ENCODE measurements around the gene MAP2K3.

The MAP2K3 gene

DNA sequence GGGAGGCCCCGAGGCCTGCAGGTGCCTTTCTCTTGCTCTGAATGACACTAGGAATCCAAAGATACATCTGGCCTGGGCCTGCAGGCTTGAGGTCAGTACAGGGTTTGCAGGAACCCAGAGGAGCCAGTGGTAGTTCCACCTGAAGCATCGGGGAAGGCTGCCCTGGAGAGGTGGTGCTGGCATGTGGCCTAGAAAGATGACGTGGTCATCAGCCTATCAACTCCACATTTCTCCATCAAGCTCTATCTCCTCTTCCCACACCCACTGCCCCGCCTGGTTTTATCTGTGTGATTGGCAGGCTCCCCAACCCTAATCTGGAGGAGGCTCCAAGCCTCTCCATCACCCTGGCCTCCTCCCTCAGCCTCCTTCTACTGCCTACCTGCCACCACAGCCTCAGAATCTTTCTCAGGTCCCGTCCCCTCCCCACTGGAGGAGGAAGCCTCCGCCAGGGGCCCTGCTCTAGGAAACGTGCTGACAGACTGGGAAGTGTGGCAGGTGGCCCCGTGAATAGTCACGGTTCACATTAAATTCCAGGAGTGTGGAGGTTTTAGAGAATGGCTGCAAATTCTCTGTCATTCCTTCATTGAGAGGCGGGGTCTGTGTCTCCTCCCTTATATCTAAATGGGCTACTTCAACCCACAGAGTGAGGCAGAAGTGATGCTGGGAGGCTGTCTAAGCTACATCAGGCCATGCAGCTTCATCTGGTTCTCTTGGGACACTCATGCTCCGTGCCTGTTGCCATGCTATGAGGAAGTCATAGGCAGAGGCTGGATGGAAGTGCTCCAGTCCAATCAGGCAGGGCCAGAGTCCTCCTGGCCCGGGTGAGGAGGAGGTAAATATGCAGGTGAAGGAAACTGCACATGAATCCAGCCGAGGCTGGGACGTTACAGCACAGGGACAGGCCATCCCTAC lies 11.4 kb upstream of the MAP2K3 start:
- TF ChIP-seq TCF4 (CRISPR knock-in tag; IDR thresholded peaks at IDR 0.05; ENCODE audit: borderline replicate concordance) (no peak), ZFP3 (CRISPR knock-in tag; IDR thresholded peaks at IDR 0.05) (no peak), RARB (CRISPR knock-in tag; IDR thresholded peaks at IDR 0.05) (no peak), ZNF70 (CRISPR knock-in tag; IDR thresholded peaks at IDR 0.05) (no peak), OSR1 (CRISPR knock-in tag; IDR thresholded peaks at IDR 0.05) (no peak), ISL1 (CRISPR knock-in tag; IDR thresholded peaks at IDR 0.05) (no peak)
- ATAC-seq: no peak

DNA sequence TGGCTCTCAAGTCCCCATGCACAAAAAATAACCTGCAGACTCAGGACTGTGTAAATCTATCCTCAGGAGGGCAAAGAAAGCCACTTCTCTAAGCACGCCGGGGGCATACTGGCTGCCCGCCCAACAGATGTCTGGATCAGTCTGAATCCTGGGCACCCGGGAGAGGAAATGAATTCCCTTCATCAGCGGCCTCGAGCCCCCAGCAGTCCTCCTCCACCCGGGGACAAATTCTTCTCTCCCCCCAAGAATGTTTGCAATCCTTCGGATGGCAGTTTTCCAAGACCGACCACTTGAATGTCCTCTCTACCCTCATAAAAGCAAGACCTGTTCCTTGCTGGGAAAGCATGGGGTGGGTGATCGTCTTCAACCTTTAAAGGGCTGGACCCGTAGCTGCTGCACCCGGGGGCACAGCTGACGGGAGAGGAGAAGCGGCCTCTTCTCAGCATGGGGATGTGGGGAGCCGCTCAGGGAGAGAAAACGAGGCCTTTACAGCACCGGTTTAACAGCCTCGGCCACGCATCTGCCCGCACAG lies 9.4 kb upstream of the MAP2K3 start:
- ATAC-seq: peak; percentile 41
- no peak for TF ChIP-seq ZC3H10 (CRISPR knock-in tag; IDR thresholded peaks at IDR 0.05)
- TF ChIP-seq, protein P1, sequence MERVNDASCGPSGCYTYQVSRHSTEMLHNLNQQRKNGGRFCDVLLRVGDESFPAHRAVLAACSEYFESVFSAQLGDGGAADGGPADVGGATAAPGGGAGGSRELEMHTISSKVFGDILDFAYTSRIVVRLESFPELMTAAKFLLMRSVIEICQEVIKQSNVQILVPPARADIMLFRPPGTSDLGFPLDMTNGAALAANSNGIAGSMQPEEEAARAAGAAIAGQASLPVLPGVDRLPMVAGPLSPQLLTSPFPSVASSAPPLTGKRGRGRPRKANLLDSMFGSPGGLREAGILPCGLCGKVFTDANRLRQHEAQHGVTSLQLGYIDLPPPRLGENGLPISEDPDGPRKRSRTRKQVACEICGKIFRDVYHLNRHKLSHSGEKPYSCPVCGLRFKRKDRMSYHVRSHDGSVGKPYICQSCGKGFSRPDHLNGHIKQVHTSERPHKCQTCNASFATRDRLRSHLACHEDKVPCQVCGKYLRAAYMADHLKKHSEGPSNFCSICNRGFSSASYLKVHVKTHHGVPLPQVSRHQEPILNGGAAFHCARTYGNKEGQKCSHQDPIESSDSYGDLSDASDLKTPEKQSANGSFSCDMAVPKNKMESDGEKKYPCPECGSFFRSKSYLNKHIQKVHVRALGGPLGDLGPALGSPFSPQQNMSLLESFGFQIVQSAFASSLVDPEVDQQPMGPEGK (CRISPR knock-in tag; IDR thresholded peaks at IDR 0.05; ENCODE audit: borderline replicate concordance): no peak
- no peak for TF ChIP-seq ARNTL (CRISPR knock-in tag; IDR thresholded peaks at IDR 0.05; ENCODE audit: borderline replicate concordance, low read depth)
- TF ChIP-seq RARB (CRISPR knock-in tag; IDR thresholded peaks at IDR 0.05): no peak
- TF ChIP-seq TOX (CRISPR knock-in tag; IDR thresholded peaks at IDR 0.05; ENCODE audit: borderline replicate concordance): no peak

DNA sequence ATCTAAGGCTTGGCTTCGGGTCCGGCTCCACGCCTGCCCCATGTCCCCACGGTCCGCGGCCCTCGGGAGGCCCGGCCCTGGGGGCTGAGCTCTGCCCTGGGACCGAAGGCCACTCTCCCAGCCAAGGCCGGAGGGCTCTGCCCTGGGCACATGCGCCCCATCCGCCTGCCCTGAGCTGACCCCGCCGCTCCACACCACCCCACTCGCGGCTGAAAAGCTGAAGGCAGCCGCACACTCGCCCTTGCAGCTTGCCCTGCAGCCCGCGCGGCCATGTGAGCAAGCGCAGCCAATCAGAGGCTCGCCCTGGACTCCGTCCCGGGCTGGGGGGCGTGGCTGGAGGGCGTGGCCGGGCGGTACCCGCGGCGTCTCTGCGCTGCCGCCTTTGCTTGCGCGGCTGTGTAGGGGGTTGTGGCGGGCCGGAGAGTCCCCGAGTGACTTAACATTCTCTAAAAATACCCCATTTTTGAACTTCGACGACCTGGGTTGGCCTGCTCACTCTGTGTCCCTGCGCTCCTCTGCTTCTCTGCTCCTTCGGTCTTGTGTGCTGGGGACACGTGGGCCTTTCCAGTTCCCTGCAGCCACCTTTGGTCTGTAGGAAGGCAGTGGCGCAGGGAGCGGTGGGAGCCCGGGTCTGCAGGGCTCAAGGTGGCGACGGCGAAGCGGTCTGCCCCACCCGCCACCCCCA lies 8.8 kb upstream of the MAP2K3 start:
- TF ChIP-seq ZFP3 (CRISPR knock-in tag; IDR thresholded peaks at IDR 0.05): no peak
- TF ChIP-seq ISL1 (CRISPR knock-in tag; IDR thresholded peaks at IDR 0.05): no peak
- TF ChIP-seq, protein P2, sequence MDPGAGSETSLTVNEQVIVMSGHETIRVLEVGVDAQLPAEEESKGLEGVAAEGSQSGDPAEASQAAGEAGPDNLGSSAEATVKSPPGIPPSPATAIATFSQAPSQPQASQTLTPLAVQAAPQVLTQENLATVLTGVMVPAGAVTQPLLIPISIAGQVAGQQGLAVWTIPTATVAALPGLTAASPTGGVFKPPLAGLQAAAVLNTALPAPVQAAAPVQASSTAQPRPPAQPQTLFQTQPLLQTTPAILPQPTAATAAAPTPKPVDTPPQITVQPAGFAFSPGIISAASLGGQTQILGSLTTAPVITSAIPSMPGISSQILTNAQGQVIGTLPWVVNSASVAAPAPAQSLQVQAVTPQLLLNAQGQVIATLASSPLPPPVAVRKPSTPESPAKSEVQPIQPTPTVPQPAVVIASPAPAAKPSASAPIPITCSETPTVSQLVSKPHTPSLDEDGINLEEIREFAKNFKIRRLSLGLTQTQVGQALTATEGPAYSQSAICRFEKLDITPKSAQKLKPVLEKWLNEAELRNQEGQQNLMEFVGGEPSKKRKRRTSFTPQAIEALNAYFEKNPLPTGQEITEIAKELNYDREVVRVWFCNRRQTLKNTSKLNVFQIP (CRISPR knock-in tag; IDR thresholded peaks at IDR 0.05; ENCODE audit: borderline replicate concordance, low read depth): no peak
- peak; percentile 93 for ATAC-seq

DNA sequence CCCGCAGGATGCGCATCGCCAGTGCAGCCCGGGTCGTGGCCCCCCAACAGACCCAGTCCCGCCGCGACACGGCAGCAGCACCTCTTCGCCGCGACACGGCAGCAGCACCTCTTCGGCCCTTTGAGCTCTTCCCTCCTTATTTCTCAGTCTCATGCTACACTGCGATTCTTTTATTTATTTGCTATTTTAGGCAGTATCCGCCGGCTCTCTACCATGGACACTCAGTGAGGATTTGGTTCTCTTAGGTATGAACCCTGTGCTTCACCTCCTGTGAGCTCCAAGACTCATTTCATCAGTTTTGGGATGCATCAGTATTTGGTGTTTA lies 8.3 kb upstream of the MAP2K3 start:
- TF ChIP-seq PPARA (CRISPR knock-in tag; IDR thresholded peaks at IDR 0.05; ENCODE audit: borderline replicate concordance) (no peak), GLIS3 (CRISPR knock-in tag; IDR thresholded peaks at IDR 0.05) (no peak), SNAI2 (CRISPR knock-in tag; IDR thresholded peaks at IDR 0.05) (no peak), ARNTL (CRISPR knock-in tag; IDR thresholded peaks at IDR 0.05; ENCODE audit: borderline replicate concordance, low read depth) (no peak), ZNF565 (CRISPR knock-in tag; conservative IDR thresholded peaks at IDR 0.05; ENCODE audit: low read depth) (no peak)
- TF ChIP-seq, protein P3, sequence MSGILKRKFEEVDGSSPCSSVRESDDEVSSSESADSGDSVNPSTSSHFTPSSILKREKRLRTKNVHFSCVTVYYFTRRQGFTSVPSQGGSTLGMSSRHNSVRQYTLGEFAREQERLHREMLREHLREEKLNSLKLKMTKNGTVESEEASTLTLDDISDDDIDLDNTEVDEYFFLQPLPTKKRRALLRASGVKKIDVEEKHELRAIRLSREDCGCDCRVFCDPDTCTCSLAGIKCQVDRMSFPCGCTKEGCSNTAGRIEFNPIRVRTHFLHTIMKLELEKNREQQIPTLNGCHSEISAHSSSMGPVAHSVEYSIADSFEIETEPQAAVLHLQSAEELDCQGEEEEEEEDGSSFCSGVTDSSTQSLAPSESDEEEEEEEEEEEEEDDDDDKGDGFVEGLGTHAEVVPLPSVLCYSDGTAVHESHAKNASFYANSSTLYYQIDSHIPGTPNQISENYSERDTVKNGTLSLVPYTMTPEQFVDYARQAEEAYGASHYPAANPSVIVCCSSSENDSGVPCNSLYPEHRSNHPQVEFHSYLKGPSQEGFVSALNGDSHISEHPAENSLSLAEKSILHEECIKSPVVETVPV (CRISPR knock-in tag; IDR thresholded peaks at IDR 0.05): no peak
- TF ChIP-seq, protein P1 (CRISPR knock-in tag; IDR thresholded peaks at IDR 0.05; ENCODE audit: borderline replicate concordance): no peak
- no peak for ATAC-seq

DNA sequence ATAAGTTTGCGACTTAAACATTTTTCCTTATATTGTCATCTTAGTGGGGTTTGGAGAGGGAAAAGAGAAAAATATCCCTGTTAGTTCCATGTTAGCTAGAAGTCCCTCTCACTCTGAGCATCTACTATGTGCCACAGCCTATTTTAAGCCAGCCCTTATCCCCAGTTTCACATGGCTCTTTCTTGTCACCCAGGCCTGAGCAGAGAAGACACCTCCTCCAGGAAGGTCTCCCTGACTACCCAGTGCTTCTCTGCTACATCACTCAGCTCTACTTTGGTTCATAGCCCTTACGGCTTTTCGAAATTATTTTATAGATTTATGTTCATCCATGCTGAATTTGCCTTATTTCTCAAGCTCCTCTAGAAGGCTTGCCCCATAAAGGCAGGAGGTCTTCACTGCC lies 7.2 kb upstream of the MAP2K3 start:
- TF ChIP-seq, protein P2 (CRISPR knock-in tag; IDR thresholded peaks at IDR 0.05; ENCODE audit: borderline replicate concordance, low read depth): no peak
- TF ChIP-seq ZNF70 (CRISPR knock-in tag; IDR thresholded peaks at IDR 0.05): no peak
- TF ChIP-seq, protein P1 (CRISPR knock-in tag; IDR thresholded peaks at IDR 0.05; ENCODE audit: borderline replicate concordance): no peak
- no peak for ATAC-seq
